HEK293 (cell line): ENCODE results near the gene MAP1LC3C.

Source experiments
- RBAK ChIP-seq: fragments of 450-650 bp; formaldehyde crosslinking; IDR thresholded peaks from 2 replicates; pipeline ENCODE4 v1.5.1; 2016; ENCODE audit warnings: missing biosample characterization, missing genetic modification characterization
- SP3 ChIP-seq: fragments of 450-650 bp; formaldehyde crosslinking; IDR thresholded peaks from 2 replicates; pipeline ENCODE4 v1.5.1; 2016; ENCODE audit warnings: missing biosample characterization, missing genetic modification characterization
- ZFP41 ChIP-seq: fragments of 450-650 bp; formaldehyde crosslinking; IDR thresholded peaks from 2 replicates; pipeline ENCODE4 v1.5.1; 2016; ENCODE audit warnings: missing biosample characterization, missing genetic modification characterization, borderline replicate concordance
- ZNF366 ChIP-seq: fragments of 450-650 bp; formaldehyde crosslinking; conservative IDR thresholded peaks from 2 replicates; pipeline ENCODE4 v1.5.1; 2016; ENCODE audit warnings: missing biosample characterization, missing genetic modification characterization
- ZNF426 ChIP-seq: fragments of 450-650 bp; formaldehyde crosslinking; IDR thresholded peaks from 2 replicates; pipeline ENCODE4 v1.5.1; 2017; ENCODE audit warnings: missing biosample characterization, missing genetic modification characterization, mild to moderate bottlenecking, inconsistent platforms, moderate library complexity
- ZNF473 ChIP-seq: fragments of 450-650 bp; formaldehyde crosslinking; IDR thresholded peaks from 2 replicates; pipeline ENCODE4 v1.5.1; 2017; ENCODE audit warnings: missing biosample characterization, missing genetic modification characterization
- ZNF529 ChIP-seq: fragments of 450-650 bp; formaldehyde crosslinking; IDR thresholded peaks from 2 replicates; pipeline ENCODE4 v1.5.1; 2017; ENCODE audit warnings: missing genetic modification characterization, missing biosample characterization; ENCODE audit not compliant: insufficient replicate concordance
- ZNF660 ChIP-seq: fragments of 450-650 bp; IDR thresholded peaks from 2 replicates; pipeline ENCODE4 v1.5.1; 2018; ENCODE audit warnings: missing biosample characterization, mild to moderate bottlenecking, missing genetic modification characterization
- ZNF707 ChIP-seq: fragments of 450-650 bp; formaldehyde crosslinking; IDR thresholded peaks from 2 replicates; pipeline ENCODE4 v1.5.1; 2016; ENCODE audit warnings: missing biosample characterization, missing genetic modification characterization
- ZNF830 ChIP-seq: fragments of 450-650 bp; IDR thresholded peaks from 2 replicates; pipeline ENCODE4 v1.5.0; 2018; ENCODE audit warnings: missing biosample characterization, missing genetic modification characterization, low read depth, mild to moderate bottlenecking, moderate library complexity
- TF ChIP-seq, protein P1 (sequence below): fragments of 450-650 bp; formaldehyde crosslinking; IDR thresholded peaks from 2 replicates; pipeline ENCODE4 v1.5.1; 2016; ENCODE audit warnings: missing biosample characterization, missing genetic modification characterization
- TF ChIP-seq, protein P2 (sequence below): fragments of 450-650 bp; formaldehyde crosslinking; IDR thresholded peaks from 2 replicates; pipeline ENCODE4 v1.5.1; 2016; ENCODE audit warnings: missing biosample characterization, missing genetic modification characterization
- TF ChIP-seq, protein P3 (sequence below): fragments of 450-650 bp; formaldehyde crosslinking; IDR thresholded peaks from 2 replicates; pipeline ENCODE4 v1.5.1; 2016; ENCODE audit warnings: missing biosample characterization, missing genetic modification characterization

DNA sequence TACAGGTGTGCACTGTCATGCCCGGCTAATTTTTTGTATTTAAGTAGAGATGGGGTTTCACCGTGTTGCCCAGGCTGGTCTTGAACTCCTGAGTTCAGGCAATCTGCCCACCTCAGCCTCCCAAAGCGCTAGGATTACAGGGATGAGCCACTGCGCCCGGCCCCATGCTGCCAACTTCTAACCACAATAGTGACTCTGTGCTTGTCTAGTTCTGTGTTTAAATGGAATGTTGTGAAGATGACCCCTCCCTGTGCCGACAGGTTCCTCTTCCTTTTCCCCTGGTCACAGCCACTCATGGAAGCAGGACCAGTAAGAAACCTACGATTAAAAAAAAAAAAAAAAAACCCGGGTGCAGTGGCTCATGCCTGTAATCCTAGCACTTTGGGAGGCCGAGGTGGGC lies 4.7 kb downstream of the MAP1LC3C start:
- TF ChIP-seq, protein P1, sequence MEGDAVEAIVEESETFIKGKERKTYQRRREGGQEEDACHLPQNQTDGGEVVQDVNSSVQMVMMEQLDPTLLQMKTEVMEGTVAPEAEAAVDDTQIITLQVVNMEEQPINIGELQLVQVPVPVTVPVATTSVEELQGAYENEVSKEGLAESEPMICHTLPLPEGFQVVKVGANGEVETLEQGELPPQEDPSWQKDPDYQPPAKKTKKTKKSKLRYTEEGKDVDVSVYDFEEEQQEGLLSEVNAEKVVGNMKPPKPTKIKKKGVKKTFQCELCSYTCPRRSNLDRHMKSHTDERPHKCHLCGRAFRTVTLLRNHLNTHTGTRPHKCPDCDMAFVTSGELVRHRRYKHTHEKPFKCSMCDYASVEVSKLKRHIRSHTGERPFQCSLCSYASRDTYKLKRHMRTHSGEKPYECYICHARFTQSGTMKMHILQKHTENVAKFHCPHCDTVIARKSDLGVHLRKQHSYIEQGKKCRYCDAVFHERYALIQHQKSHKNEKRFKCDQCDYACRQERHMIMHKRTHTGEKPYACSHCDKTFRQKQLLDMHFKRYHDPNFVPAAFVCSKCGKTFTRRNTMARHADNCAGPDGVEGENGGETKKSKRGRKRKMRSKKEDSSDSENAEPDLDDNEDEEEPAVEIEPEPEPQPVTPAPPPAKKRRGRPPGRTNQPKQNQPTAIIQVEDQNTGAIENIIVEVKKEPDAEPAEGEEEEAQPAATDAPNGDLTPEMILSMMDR = no peak
- no peak for TF ChIP-seq ZNF529 (tag by site-specific recombination)
- TF ChIP-seq, protein P2, sequence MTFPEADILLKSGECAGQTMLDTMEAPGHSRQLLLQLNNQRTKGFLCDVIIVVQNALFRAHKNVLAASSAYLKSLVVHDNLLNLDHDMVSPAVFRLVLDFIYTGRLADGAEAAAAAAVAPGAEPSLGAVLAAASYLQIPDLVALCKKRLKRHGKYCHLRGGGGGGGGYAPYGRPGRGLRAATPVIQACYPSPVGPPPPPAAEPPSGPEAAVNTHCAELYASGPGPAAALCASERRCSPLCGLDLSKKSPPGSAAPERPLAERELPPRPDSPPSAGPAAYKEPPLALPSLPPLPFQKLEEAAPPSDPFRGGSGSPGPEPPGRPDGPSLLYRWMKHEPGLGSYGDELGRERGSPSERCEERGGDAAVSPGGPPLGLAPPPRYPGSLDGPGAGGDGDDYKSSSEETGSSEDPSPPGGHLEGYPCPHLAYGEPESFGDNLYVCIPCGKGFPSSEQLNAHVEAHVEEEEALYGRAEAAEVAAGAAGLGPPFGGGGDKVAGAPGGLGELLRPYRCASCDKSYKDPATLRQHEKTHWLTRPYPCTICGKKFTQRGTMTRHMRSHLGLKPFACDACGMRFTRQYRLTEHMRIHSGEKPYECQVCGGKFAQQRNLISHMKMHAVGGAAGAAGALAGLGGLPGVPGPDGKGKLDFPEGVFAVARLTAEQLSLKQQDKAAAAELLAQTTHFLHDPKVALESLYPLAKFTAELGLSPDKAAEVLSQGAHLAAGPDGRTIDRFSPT (tag by site-specific recombination) = no peak
- TF ChIP-seq ZNF473 (tag by site-specific recombination) = no peak
- TF ChIP-seq, protein P3, sequence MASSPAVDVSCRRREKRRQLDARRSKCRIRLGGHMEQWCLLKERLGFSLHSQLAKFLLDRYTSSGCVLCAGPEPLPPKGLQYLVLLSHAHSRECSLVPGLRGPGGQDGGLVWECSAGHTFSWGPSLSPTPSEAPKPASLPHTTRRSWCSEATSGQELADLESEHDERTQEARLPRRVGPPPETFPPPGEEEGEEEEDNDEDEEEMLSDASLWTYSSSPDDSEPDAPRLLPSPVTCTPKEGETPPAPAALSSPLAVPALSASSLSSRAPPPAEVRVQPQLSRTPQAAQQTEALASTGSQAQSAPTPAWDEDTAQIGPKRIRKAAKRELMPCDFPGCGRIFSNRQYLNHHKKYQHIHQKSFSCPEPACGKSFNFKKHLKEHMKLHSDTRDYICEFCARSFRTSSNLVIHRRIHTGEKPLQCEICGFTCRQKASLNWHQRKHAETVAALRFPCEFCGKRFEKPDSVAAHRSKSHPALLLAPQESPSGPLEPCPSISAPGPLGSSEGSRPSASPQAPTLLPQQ = no peak
- no peak for TF ChIP-seq ZNF660
- no peak for TF ChIP-seq ZNF707 (tag by site-specific recombination)
- no peak for TF ChIP-seq ZNF830 (tag by site-specific recombination)
- no peak for TF ChIP-seq ZNF366 (tag by site-specific recombination)
- no peak for TF ChIP-seq ZFP41 (tag by site-specific recombination)
- TF ChIP-seq SP3 (tag by site-specific recombination) = no peak
- no peak for TF ChIP-seq ZNF426 (tag by site-specific recombination)
- TF ChIP-seq RBAK (tag by site-specific recombination) = no peak
